Panc1 (cell line): ENCODE measurements around the gene CD276.

Experiments
- POLR2AphosphoS5 ChIP-seq: IDR thresholded peaks from 2 replicates; pipeline ENCODE4 v1.6.1; 2012; ENCODE audit warnings: mild to moderate bottlenecking, low read depth, low read length, moderate library complexity
- REST ChIP-seq, 2 experiments: IDR thresholded peaks; 2 replicates each; pipeline ENCODE4 v1.6.1; 2011 to 2012; ENCODE audit warnings: low read depth in 2 of 2, control low read depth in 1 of 2, low read length in 1 of 2, mild to moderate bottlenecking in 1 of 2, moderate library complexity in 1 of 2; ENCODE audit not compliant: insufficient read depth in 1 of 2
- TF ChIP-seq, protein P1 (sequence below): fragments of 450-650 bp; IDR thresholded peaks from 2 replicates; pipeline ENCODE4 v1.5.1; 2017; ENCODE audit warnings: mild to moderate bottlenecking

- TF ChIP-seq, protein P1, sequence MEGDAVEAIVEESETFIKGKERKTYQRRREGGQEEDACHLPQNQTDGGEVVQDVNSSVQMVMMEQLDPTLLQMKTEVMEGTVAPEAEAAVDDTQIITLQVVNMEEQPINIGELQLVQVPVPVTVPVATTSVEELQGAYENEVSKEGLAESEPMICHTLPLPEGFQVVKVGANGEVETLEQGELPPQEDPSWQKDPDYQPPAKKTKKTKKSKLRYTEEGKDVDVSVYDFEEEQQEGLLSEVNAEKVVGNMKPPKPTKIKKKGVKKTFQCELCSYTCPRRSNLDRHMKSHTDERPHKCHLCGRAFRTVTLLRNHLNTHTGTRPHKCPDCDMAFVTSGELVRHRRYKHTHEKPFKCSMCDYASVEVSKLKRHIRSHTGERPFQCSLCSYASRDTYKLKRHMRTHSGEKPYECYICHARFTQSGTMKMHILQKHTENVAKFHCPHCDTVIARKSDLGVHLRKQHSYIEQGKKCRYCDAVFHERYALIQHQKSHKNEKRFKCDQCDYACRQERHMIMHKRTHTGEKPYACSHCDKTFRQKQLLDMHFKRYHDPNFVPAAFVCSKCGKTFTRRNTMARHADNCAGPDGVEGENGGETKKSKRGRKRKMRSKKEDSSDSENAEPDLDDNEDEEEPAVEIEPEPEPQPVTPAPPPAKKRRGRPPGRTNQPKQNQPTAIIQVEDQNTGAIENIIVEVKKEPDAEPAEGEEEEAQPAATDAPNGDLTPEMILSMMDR, result no peak
- TF ChIP-seq POLR2AphosphoS5 (no peak), REST (IDR thresholded peaks at IDR 0.05; ENCODE audit: insufficient read depth in 1 of 2, low read depth in 2 of 2, low read length in 1 of 2) (no peak)
Observed at GRCh38 chr15:73650416-73651126, 33.6 kb upstream of the CD276 start.
